GM12874 (cell line): ENCODE results near the gene EHBP1L1.

Experiments used
- TF ChIP-seq, protein P1 (sequence below): IDR thresholded peaks from 2 replicates; pipeline ENCODE4 v1.5.1; 2011; ENCODE audit warnings: low read depth, mild to moderate bottlenecking, control low read depth, low read length, moderate library complexity; ENCODE audit not compliant: insufficient read depth

Gene EHBP1L1

DNA sequence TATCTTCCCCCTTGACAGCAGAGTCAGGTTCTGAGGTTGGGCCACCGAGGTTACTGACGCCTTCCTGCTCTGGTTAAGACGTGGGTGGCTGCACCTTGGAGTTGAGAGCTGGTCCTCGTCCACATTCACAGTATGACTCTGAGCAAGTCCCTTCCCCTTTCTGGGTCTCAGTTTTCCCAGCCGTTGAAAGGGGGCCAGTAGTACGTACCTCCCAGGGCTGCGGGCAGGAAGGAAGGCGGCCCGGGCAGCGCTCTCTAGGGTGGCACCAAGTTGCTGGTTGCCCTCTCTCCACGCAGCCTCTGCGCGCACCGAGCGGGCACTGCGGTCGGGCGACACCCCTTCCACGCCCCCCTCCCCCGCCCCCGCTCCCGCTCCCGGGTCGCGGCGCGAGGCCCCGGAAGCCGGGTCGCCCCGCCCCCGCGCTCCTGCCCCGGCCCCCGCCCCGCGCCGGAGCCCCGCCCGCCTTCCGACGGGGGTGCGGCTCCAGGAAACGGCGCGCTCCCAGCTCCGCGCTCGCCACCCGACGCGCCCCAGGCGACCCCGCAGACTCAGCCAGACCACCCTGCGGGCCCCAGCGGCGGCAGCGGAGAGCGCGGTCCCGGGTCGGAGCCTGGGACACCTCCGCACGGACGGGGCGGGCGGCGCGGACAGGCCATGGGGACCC is at the start of gene EHBP1L1:
Gene EHBP1L1 (plus strand): TSS at position 486 of the 664 bp plus-strand sequence. CDS start 250 bp downstream, outside the sequence.
- TF ChIP-seq, protein P1, sequence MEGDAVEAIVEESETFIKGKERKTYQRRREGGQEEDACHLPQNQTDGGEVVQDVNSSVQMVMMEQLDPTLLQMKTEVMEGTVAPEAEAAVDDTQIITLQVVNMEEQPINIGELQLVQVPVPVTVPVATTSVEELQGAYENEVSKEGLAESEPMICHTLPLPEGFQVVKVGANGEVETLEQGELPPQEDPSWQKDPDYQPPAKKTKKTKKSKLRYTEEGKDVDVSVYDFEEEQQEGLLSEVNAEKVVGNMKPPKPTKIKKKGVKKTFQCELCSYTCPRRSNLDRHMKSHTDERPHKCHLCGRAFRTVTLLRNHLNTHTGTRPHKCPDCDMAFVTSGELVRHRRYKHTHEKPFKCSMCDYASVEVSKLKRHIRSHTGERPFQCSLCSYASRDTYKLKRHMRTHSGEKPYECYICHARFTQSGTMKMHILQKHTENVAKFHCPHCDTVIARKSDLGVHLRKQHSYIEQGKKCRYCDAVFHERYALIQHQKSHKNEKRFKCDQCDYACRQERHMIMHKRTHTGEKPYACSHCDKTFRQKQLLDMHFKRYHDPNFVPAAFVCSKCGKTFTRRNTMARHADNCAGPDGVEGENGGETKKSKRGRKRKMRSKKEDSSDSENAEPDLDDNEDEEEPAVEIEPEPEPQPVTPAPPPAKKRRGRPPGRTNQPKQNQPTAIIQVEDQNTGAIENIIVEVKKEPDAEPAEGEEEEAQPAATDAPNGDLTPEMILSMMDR = no peak

- TF ChIP-seq, protein P1 = no peak
These were observed 49.1 kb upstream of the EHBP1L1 start for GRCh38 chr11:65526744-65527143.

DNA sequence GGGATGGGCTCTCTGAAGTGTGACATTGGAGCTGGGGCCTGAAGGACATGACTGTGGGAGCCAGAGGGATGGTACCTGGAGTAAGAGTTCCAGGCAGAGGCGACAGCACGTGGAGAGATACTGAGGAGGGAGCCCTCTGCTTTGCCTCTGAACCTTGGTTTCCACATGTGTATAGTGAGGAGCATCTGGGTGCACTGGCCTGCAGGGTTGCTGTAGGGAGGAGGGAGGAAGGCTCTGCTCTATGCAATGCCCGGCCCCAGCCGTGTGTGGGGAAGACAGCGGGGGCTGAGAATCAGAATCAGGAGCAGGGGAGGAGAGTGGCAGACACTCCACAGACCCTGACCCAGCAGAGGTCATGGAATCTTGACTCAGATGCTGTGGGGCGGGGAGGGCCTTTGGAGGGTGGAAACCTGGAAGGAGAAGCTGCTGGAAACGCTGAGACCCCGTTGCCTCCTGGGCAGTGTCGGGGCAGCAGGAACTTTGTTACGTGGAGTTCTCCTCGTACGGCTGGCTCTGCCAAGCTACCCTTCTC is 47.0 kb upstream of the EHBP1L1 start:
- TF ChIP-seq, protein P1 = no peak

- TF ChIP-seq, protein P1 = no peak
These were observed 46.2 kb upstream of the EHBP1L1 start for GRCh38 chr11:65529475-65530156.

DNA sequence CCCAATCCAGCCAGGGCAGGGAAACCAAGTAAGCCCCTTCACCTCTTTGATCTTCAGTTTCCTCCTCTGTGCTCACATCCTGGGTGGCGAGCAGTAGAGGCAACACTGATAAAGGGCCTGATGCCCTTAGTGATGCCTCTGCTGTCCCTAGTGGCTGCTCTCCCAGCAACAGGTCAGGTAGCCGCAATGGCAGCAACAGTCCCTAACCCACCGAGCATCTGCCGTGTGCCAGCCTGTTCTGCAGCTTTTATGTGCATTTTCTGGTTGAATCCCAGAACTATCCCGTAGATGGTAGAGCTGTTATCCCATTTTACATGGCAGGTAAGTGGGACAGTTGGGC is 45.7 kb upstream of the EHBP1L1 start:
- TF ChIP-seq, protein P1 = peak; percentile 51; the same call in 1 of the 2 replicates

DNA sequence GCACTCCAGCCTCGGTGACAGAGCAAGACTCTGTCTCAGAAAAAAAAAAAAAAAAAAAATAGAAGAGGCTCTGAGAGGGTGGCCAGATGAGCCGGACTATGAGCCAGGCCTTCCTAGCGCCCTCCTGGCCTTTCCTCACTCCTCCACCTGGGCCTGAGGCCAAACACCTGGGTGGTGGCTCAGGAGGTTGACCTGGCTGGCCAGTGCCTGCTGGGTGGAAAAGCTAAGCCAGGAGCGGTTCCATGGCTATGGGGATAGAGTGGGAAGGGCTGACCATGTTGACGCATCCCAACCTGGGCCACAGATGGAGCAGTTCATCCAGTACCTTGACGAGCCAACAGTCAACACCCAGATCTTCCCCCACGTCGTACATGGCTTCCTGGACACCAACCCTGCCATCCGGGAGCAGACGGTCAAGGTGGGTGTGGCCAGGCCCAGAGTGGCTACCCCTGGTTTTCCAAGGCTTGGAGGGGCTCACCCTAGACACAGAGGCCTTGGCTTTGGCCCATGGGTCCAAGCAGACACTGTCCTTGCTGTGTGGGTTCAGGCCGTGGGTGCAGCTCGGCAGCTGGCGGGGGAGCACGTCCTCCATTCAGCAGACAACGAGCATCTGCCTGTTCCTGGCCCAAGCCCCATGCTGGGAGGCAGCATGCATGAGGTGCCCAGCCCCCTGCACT is 43.3 kb upstream of the EHBP1L1 start:
- TF ChIP-seq, protein P1 = no peak

DNA sequence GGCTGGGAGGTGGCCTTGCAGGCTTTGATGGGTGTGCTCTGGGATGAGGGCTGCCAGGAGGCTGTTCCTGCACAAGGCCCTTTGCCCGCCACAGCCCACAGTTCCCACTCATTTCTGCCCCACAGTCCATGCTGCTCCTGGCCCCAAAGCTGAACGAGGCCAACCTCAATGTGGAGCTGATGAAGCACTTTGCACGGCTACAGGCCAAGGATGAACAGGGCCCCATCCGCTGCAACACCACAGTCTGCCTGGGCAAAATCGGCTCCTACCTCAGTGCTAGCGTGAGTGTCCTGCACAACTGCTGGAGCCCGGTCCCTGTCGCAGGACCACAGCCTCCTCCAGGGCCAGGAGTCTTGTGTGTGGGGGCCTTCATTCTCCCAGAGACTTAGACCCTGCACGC is 40.8 kb upstream of the EHBP1L1 start:
- TF ChIP-seq, protein P1 = no peak
